Occipital lobe (tissue), 2 donors: ENCODE data around the gene KCNQ4. TPM values are rescaled to one million over a fixed set of nuclear protein-coding genes. Genes with fewer than 3 reads are reported as not detected.

Experiments
- DNase-seq: peaks from one replicate; lab custom pipeline; 2025; lab: John Stamatoyannopoulos, UW
- total RNA-seq: library from RNA; depleted of rRNA; stranded (reverse); fragments of >200 nt; gene quantifications from one replicate; pipeline ENCODE4 v1.2.3, GENCODE V29; 2014

KCNQ4 gene
- total RNA-seq, 1 donor from 2014 or later = 1.7 TPM

DNA sequence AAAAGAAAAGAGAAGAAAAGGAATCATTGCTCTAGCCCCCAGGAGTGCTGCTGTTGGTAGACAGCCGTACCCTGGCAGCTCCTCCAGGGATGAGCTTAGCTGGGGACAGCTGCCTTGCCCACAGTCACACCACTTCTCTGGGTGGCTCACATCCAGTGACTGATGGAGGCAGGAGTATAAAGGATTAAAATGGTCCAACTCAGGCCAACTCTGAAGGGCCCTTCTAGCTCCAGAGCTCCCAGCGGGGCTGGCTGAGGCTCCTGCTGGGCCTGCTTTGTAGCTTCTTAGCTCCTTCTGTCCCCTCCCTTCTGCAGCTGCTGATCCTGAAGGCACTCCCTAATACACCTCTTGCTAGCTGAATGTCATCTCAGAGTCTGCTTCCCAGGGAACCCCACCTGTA is 74.2 kb downstream of the KCNQ4 start:
- DNase-seq = no peak

DNA sequence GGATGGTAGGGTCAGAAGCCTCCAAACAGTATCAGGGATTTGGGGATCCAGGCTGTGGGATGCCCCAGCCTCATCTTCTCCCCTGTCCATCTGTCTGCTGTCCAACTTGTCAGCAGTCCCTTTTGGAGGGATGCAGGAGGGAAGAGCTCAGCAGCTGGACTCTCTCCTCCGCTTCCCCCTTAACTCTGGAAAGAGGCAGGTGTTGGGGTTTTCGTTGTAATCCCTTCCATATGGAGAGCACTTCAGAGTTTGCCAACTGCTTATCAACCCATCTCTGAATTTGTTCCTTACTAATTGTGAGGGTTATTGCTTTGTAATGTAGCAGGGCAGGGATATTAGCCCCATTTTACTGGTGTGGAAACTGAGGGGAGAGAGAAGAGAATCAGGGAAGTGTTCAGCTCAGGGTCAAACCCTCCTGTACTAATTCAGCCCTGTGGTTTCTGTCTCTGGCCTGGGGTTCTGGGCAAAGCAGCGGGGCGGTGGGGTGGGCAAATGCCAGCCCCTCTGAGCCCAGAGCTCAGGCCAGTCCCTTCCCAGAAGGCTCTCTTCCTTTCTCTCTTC is 75.3 kb downstream of the KCNQ4 start:
- no peak for DNase-seq

DNA sequence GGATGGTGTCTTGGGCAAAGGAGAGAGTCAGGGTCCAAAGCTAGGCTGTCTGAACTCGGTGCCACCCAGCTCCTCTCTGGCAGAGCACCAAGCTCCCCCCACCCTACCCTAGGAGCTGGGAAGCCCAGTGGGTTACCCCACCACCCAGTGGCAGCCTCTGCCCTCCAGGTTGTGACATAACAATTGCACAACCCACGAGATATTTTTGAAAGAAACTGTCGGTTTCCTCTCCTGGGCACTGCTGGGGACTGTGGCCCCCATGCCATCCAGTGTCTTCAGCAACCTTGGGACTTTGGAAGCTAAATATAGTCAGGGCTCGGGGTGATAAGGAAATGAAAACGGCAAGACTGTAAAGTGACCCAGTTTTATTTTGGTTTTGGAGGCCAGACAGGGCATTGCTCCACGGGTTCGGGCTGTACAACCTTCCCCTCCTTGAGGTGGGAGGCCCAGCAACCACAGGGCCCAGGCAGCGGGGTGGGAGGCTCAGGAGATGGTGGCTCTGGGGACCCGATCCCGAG is 77.2 kb downstream of the KCNQ4 start:
- DNase-seq = no peak

DNA sequence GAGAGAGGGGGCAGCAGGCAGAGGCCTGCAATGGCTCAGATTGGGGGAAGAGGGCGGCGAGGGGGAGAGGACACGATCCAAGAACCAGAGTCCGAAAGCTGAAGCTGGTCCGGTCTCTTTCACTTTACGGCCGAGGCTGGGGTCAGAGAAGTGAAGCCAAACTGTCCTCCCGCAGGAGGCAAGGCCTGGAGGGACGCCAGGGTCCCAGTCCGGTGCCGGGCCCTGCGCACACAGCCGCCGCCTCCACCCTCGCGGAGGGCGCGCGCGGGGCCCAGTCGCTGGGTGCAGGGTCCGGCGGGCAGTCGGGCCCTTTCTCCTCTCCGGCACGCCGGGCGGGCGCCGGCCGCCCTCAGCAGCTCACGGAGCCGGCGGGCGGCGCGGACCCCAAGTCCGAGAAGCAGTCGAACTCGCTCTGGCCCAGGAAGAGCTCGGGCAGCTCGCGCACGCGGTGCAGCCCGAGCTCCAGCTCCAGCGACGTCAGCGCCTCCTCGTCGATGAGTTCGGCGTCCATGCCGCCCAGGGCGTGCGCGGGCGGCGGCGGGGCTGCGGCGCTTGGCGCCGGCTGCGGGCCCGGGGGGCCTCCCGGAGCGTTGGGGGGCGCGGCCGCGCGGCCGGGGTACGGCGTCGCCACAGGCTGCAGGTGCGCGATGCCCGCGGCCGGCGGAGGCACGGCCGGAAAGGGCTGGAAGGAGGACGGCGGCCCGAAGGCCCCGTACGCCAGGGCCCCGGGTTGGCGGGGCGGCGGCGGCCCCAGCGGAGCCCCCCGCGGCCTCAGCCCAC is 77.8 kb downstream of the KCNQ4 start:
- no peak for DNase-seq

DNA sequence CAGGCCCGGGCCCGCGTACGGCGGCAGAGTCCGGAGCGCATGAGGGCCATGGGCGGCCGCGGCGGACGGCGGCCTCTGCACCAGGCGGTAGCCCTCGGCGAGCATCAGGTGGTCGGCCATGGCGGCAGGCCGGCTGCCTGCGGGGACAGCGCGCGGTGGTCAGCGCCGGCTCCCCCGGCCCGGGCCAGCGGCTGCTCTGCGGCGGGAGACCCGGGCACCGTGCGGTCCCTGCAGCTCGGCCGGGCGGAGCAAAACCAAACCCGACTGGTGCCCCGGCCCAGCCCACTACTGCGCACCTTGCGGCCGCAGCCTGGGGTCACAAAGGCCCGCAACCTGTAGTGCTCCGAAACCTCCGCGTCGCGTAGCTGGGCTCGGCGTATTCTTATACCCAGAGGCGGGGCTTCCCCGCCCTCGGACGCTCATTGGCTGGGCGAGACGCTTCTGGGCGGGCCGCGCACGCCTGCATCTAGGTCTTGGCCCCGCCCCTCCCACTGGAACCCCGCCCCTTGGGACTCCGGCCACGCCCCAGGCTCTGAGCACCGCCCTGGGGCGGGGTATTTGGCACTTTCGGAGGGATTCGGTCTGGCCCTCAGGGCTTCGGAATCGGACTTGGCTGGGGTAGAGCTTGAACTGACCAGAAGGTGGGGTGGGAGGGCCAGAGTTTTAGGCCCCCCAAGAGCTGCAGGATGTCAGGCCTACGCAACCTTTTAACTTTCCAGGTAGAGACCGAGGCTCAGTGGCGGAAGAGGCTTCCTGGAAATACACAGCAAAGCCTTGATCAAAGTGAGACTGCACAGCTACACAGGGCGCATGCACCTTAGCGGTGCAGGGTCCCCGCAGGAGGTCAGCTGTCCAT is 78.6 kb downstream of the KCNQ4 start, which contains the start of gene CITED4:
Gene CITED4, minus strand, starts transcription at position 356 of the 856 bp plus-strand sequence. Its CDS starts 236 bp downstream, at position 120.
- DNase-seq = peak; percentile 88

DNA sequence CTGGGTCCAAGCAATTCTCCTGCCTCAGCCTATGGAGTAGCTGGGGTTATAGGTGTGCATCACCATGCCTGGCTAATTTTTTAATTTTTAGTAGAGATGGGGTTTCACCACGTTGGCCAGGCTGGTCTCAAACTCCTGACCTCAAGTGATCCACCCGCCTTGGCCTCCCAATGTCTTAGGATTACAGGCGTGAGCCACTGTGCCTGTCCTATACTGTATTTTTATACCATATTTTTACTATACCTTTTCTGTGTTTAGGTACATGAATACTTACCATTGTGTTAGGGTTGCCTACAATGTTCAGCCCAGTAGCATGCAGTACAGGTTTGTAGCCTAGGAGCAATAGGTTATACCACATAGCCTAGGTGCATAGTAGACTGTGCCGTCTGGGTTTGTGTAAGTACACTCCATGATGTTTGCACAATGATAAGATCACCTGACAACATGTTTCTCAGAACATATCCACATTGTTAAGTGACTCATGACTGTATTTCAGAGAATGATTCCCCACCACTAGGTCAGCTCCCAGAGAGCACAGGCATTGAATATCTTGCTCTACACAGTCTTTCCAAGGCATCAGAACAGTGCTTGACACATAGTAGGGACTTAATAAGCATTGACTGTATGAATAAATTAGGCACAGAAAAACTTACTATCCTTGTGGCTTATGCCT is 84.6 kb downstream of the KCNQ4 start:
- DNase-seq = no peak

DNA sequence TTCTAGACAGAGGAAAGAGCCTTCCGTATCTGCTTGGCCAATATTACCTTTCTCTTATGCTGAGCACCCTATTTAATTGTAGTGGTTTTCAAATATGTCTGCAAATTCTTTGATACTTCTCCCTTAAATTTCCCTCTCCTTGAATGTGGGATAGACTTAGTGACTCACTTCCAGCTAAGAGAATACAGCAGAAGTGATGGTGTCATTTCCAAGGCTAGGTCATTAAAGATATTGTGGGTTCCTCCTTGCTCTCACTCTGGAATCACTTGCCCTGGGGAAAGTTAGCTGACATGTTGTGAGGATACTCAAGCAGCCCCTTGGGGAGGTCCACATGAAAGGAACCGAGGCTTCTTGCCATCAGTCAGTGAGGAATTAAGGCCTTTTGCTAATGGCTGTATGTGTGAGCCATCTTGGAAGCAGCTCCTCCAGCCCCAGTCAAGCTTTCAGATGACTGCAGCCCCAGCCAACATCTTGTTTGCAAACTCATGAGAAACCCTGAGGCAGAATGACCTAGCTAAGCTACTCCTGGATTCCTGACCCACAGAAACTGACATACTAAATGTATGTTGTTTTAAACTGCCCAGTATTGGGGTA is 86.6 kb downstream of the KCNQ4 start:
- DNase-seq = no peak

DNA sequence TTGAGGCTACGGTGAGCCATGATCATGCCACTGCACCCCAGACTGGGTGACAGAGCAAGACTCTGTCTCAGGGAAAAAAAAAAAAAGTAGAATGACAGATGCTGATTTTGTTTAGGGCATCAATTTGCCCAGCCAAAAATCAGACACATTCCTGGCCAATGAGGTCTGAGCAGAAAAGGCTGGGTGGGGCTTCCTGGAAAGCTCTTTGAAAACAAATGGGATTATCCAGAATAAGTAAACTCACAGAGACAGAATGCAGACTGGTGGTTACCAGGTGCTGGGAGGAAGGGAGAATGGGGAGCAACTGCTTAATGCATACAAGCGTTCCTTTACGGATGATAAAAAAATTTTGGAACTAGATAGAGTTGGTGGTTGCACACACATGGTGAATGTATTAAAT is 88.7 kb downstream of the KCNQ4 start:
- no peak for DNase-seq

DNA sequence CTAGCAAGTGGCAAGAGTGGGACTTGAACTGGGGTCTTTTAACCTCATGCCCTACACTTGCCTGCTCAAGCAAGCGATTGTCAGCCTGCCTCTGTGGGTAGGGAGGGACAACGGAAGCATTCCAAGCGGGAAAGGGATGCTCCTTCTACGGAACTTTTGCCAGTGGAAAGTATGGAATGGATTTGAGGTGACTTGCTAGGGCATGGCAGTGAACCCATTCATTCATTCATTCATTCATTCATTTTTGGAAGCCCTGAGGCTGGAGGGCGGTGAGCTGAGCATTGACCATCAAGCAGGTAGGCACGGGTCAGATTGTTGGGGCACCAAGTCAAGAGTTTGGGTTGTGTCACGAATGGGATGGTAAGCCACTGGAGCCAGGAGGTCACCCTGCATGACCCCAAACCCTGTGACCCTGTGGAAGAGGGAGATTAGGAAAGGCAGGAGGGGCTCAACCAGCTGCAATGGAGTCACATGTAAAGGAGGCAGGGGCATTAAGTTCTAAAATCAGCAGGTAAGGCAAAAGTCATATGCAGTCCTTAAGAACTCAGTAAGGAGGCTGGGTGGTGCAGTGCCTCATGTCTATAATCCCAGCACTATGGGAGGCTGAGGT is 90.4 kb downstream of the KCNQ4 start:
- no peak for DNase-seq

DNA sequence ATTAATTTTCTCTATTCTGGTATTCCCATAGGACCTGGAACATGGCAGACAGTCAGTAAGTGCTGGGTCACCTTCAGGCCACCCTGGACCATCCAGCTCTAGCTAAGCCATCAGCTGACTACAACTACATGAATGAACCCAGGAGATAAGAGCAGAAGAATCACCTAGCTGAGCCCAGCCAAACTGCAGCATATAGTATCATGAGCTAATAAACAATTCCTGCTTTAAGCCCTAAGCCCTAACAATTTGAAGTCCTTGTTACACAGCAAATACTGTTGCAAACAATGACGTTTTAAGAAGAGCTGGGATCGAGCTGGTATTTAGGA is 92.8 kb downstream of the KCNQ4 start:
- no peak for DNase-seq

DNA sequence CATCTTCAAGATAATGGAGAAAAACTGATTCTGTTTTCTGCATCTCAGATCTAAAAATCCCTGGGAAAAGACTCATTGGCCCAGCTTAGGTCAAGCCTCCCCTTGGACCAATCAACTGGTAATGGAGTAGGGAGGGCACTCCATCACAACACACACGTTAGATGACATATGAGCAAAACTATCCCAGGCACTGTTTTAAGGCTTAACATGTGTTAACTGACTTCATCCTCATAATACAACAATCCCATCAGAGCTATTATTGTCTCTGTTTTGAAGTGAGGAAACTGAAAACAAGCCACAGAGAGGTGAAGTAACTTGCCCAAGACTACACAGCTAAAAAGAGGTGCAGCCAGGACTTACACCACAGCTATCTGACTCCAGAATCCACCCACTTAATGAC is 93.3 kb downstream of the KCNQ4 start:
- no peak for DNase-seq

DNA sequence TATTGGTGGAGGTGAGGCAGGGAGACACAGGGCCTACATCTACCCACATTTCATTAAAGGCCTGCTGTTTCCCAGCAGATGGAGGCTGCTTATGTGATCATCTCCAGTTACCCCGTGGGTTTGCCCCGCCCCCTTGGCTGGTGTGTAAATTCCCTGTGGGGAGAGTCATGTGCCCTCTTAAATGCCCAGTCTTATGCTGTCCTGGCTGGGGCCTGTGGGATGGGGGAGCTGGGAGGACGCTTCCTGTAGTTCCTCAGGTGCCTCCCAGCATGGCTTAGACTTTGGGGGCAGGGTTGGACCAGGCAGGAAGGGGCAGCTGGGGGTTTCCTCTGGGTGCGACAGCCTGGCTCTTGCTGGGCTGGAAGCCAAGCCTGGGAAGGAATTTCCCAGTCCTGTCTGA is 94.1 kb downstream of the KCNQ4 start:
- DNase-seq = no peak

DNA sequence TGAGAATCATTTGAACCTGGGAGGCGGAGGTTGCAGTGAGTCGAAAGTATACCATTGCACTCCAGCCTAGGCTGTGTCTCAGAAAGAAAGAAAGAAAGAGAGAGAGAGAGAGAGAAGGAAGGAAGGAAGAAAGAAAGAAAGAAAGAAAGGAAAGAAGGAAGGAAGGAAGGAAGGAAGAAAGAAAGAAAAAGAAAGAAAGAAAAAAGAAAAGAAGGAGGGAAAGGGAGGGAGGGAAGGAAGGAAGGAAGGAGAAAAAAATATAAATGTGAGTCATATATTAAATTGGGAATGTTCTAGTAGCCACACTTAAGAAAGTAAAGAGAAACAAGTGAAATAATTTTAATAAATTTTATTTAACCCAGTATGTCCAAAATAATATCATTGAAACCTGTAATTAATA is 95.3 kb downstream of the KCNQ4 start:
- DNase-seq = no peak

DNA sequence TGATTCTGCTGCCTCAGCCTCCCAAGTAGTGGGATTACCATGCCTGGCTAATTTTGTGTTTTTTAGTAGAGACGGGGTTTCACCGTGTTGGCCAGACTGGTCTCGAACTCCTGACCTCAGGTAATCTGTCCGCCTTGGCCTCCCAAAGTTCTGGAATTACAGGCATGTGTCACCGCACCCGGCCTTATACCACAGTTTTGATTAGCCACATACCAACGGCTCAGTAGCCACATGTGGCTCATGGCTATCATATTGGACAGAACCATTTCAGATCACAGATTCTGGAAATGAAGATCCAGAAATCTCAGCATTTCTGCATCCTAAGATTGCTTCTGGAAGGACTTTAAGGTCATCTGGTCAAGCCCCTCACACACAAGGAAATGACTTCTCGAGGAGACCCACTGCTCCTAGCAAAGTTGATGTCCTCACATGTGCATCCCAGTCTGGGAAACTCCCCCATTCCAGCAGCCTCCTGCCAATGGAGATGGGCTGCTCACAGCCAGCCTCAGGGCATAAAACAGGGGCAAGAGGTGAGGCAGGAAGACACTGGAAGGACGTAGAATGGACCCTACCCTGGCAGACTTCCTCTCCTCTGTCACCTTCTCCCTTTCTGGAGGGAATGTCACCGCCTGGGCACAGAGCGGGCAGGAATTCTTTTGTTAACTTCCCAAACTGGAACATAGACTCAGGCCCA is 96.0 kb downstream of the KCNQ4 start:
- DNase-seq = no peak

DNA sequence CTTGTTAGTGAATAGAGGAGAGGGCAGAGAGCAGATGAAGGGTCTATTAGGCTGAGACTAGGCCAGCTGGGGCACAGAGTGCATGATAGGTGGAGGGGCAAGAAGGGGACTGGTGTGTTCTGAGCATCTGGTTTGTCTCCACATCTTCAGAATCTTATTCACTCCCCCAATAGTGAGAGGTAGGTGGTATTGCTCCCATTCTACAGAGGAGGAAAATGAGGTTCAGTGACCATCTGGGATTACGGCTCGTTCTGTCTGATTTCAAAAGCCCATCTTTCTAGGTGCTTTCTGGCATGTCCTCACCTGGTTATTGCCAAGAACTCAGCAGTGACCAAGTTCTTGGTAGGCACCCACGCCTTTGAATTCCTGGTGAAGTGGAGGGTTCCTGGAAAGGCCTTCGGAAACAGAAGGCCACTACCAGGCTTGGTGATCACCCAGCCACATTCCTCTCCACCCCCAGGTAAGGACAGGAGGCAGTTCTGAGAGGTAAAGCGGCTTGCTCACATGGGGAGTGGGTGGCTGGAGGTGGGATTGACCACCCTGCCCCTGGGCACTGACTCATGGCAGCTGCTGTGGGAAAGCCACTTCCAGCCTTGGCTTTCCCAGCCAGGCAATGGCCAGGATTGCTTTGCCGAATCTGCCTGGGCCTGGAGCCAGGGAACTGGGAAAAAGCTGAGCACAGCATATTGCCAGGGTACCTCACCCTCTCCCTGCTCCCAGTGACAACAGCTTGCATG is 97.4 kb downstream of the KCNQ4 start:
- DNase-seq = no peak

DNA sequence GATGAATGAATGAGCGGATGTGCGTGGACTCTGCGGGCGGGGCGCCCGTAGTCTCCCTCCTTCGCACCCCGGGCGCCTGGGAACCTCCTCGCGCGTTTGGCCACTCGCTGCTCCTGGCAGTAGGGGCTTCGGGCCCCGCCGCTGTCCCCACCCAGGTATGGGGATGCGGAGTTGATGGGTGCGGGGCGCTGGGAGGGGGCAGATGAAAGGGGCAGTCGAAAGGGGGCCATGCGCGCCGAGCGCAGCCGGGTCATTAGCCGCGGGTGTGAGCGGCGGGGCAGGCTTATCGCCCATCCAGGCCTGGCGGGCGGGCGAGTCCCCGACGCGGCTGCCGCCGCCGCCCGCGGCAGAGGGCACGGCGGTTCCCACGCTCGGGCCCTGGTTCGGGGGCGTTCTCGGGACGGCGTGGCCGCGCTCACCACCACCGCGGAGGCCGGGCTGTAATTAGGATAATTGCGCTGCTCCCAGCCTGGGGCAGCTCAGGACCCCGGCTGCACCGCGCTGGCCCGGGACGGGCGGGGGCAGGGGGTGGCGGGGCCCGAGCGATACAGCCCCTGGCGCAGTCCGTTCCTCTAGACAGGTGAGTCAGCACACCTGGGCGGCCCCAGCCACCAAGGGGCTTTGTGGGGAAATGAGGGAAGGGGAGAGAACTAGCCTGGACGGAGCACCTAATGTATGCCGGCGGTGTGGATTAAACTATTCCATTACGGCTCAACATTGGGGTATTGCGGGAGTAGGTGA is 100.6 kb downstream of the KCNQ4 start:
- no peak for DNase-seq

DNA sequence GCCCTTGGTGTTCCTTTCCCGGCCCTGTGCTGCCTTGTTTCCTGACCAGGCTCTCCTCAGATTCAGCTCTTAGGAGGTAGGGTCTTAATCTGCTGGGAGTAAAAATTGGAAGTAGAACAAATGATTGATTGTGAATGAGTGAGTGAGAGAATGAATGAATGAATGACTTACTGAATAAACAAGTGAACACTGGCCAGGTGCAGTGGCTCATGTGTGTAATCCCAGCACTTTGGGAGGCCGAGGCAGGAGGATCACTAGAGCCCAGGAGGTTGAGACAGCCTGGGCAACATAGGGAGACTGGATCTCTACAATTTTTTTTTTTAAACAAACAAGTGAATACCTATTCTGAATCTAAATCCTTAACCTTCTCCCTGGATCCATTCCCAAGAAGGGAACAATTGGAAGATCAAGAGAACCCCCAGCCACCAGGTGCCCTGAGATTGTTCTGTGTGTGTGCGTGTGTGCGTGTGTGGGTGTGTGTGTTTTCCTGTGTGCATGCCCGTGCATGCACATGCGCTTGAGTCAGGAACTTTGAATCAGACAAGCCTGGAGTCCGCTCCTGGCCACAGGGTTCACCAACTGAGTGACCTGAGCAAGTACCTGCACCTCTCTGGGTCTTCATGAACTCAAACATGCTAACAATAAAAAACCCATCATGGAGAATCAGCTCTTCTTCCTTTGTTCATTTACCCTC is 102.9 kb downstream of the KCNQ4 start:
- DNase-seq = no peak

DNA sequence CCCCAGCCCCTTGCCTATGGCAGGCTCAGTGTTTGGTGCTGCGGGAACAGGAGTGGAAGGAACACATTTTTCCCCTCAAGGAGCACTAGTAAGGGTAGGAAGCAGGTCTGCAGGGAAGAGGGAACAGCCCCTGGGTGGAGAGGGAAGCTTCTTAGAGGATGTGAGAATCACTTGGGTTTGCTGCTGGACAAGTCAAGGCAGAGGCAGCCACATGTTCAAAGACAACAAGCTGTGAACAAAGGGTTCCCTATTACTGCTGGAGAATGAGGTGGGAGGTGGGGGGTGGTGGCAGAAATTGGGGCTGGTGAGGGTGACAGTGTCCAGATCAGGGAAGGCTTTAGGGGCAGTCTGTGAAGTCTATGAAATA is 103.4 kb downstream of the KCNQ4 start:
- no peak for DNase-seq
